Ovary (tissue), 9 donors: ENCODE results near the gene MID1. TPM values are rescaled to one million over a fixed set of nuclear protein-coding genes. Genes with fewer than 3 reads are reported as not detected.

Source experiments
- DNase-seq, 5 donors: peaks; one replicate each; pipeline ENCODE4 v3.0.0-alpha.2; 2019 to 2020
- H3K27ac ChIP-seq, 2 donors: fragments of 200-600 bp; one replicate each; pipeline versions ENCODE4 v1.5.1 to v1.8.0; 2019 to 2022
- H3K27me3 ChIP-seq: fragments of 200-600 bp; one replicate; pipeline ENCODE4 v1.8.0; 2022
- H3K36me3 ChIP-seq: fragments of 200-600 bp; sonication (generic); one replicate; pipeline ENCODE4 v1.5.1; 2019
- H3K4me1 ChIP-seq: one replicate; pipeline ENCODE4 v1.8.1; 2013; ENCODE audit warnings: mild to moderate bottlenecking, moderate library complexity; ENCODE audit not compliant: insufficient read depth
- H3K4me3 ChIP-seq: fragments of 200-600 bp; sonication (generic); one replicate; pipeline ENCODE4 v1.5.1; 2017
- H3K9me3 ChIP-seq, 2 donors: fragments of 200-600 bp in 1 of 2; sonication (generic) in 1 of 2; one replicate each; pipeline versions ENCODE4 v1.5.1 to v1.8.1; 2013 to 2019; ENCODE audit warnings: mild to moderate bottlenecking in 1 of 2, moderate library complexity in 1 of 2
- EP300 ChIP-seq: sonication (generic); formaldehyde crosslinking; IDR thresholded peaks from one replicate; pipeline ENCODE4 v1.6.1; 2017; ENCODE audit warnings: antibody characterized with exemption
- POLR2A ChIP-seq: fragments of 450-650 bp; IDR thresholded peaks from one replicate; pipeline ENCODE4 v1.6.1; 2017; ENCODE audit warnings: antibody characterized with exemption, mild to moderate bottlenecking, moderate library complexity
- WGBS, 3 donors: extraction: QIAGEN DNeasy Blood & Tissue Kit in 1 of 3; methylation state at CpG; one replicate each; pipeline versions ENCODE4 v1.1.5 to v1.1.7; 2013 to 2017; 5-methylcytosine and 5-hydroxymethylcytosine counted together
- intact Hi-C, 4 donors: fragments of 100-400 bp; cut with DNase I; formaldehyde crosslinking; loops; one replicate each; pipeline versions ENCODE4 v1.11.0 to v1.15.1; 2022 to 2023
- polyA plus RNA-seq, 2 donors: library from polyadenylated mRNA; stranded (reverse); fragments of 200-250 nt in 1 of 2; fragments of 350-450 nt in 1 of 2; fragmentation: Illumina TruSeq in 1 of 2; extraction: RNeasy Lipid Tissue Mini Kit (QIAGEN cat#74804) in 1 of 2; gene quantifications; one replicate each; pipeline ENCODE4 v1.2.3, GENCODE V29; 2013 to 2014
- total RNA-seq, 7 donors: library from RNA; depleted of rRNA in 2 of 7; stranded (reverse); fragments of >200 nt in 2 of 7; fragmentation: NEBNext Ultra II Directional in 3 of 7; extraction: Animal tissue kit (Norgen Biotek cat#: 25700) in 3 of 7; gene quantifications; one replicate each; pipeline versions ENCODE4 v1.1.0 to v1.2.4, GENCODE V29; 2016 to 2023
- TF ChIP-seq, protein P1 (sequence below), 3 donors: fragments of 450-650 bp in 2 of 3; fragments of 200-600 bp in 1 of 3; IDR thresholded peaks; one replicate each; pipeline versions ENCODE4 v1.5.1 to v1.8.0; 2016 to 2022; ENCODE audit warnings: antibody characterized with exemption in 3 of 3, mild to moderate bottlenecking in 1 of 3
- donor health status: DM: no; HTN: no; CAD: no; lungs with moderate emphysema.
- donor health status: DM: no; HTN: no; CAD: no.
- donor health status: Bipolar disorder and iron deficiency.
- donor health status: DM: yes; HTN: yes; CAD: no.
- donor health status: DM: no; HTN: no; CAD: no.
- donor health status: DM: yes; HTN: yes; CAD: no.

MID1 gene
- total and polyA plus RNA-seq, 9 donors = 4.0 to 25.7 (median 17.0) TPM

- Histone ChIP-seq H3K36me3 (no peaks in the 10 kb centered on the region), H3K9me3 (no peaks in the 10 kb centered on the region), H3K27ac (no peak overlapping the region), H3K4me3 (no peak overlapping the region), H3K27me3 (no peaks in the 10 kb centered on the region), H3K4me1 (no peaks in the 10 kb centered on the region)
- no peak for DNase-seq
- intact Hi-C loops = no loop called here
- TF ChIP-seq, protein P1, sequence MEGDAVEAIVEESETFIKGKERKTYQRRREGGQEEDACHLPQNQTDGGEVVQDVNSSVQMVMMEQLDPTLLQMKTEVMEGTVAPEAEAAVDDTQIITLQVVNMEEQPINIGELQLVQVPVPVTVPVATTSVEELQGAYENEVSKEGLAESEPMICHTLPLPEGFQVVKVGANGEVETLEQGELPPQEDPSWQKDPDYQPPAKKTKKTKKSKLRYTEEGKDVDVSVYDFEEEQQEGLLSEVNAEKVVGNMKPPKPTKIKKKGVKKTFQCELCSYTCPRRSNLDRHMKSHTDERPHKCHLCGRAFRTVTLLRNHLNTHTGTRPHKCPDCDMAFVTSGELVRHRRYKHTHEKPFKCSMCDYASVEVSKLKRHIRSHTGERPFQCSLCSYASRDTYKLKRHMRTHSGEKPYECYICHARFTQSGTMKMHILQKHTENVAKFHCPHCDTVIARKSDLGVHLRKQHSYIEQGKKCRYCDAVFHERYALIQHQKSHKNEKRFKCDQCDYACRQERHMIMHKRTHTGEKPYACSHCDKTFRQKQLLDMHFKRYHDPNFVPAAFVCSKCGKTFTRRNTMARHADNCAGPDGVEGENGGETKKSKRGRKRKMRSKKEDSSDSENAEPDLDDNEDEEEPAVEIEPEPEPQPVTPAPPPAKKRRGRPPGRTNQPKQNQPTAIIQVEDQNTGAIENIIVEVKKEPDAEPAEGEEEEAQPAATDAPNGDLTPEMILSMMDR (IDR thresholded peaks at IDR 0.05) = no peak
- WGBS, 3 donors = 85 to 90% (median 87%) methylated on average over 1 of the region's 1 CpG
These were observed 86.6 kb downstream of the MID1 start for GRCh38 chrX:10533696-10534365.

GRCh38 chrX:10531927-10532326 lies 88.5 kb downstream of the MID1 start:
- Histone ChIP-seq H3K27me3 (no peaks in the 10 kb centered on the region), H3K9me3 (no peaks in the 10 kb centered on the region), H3K36me3 (no peaks in the 10 kb centered on the region), H3K4me1 (no peaks in the 10 kb centered on the region), H3K27ac (no peak overlapping the region), H3K4me3 (no peak overlapping the region)
- TF ChIP-seq, protein P1 (IDR thresholded peaks at IDR 0.05) = no peak
- no peak for TF ChIP-seq POLR2A
- no peak for TF ChIP-seq EP300
- 47 to 69% (median 64%) methylated on average over 1 of the region's 1 CpG for WGBS, 3 donors
- intact Hi-C loops = no loop called here
- no peak for DNase-seq

DNA sequence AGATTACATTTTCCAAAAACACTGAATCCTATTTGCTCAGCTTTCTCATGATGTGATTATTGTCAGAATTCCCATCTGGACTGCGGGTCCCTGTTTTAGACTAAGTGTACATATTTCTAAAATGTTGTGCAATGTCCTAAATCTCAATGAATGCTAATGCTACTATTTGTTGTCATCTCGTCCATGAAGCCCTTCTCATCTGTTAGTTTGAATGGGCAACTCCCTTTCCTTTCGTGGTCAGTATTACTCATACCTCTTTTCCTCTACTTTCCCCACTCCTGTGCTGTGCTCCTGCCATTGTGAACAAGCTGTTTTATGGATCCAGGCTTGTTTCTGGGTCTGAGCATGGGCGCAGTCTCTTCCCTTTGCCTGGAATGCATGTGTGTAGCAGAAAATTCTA lies 91.0 kb downstream of the MID1 start:
- Histone ChIP-seq H3K27me3 (no peaks in the 10 kb centered on the region), H3K4me1 (no peaks in the 10 kb centered on the region), H3K9me3 (no peaks in the 10 kb centered on the region), H3K36me3 (no peaks in the 10 kb centered on the region), H3K4me3 (no peak overlapping the region), H3K27ac (no peak overlapping the region)
- 55 to 58% (median 55%) methylated on average over 4 of the region's 4 CpGs for WGBS, 3 donors
- DNase-seq = no peak
- intact Hi-C loops = no loop called here
- TF ChIP-seq POLR2A (no peak), EP300 (no peak)
- TF ChIP-seq, protein P1 (IDR thresholded peaks at IDR 0.05) = no peak

DNA sequence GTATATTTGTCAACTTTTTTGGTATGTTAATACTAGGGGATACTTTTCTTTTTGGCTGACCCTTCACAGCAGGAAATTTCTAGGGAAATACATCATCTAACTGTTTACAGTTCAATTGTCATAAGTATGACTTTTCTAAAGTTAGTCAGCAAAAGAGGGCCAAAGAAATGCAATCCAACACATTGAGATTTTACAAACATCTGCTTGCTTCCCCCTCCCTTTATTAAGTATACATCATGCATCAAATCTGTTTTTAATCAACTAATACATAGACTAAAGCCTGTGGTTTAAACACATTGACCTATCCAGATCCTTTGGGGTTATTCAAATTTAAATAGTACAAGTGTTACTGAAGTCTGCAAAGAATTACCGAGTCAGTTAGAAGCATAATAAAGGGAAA lies 93.9 kb downstream of the MID1 start:
- no peaks in the 10 kb centered on the region for H3K9me3 ChIP-seq
- TF ChIP-seq, protein P1 (IDR thresholded peaks at IDR 0.05) = no peak
- TF ChIP-seq EP300 (no peak), POLR2A (no peak)

More for the DNA sequence above, 93.9 kb downstream of the MID1 start:
- intact Hi-C loops = no loop called here
- Histone ChIP-seq H3K27me3 (no peaks in the 10 kb centered on the region), H3K27ac (no peak overlapping the region), H3K4me3 (no peak overlapping the region), H3K4me1 (no peaks in the 10 kb centered on the region), H3K36me3 (no peaks in the 10 kb centered on the region)
- 62 to 67% (median 64%) methylated on average over 1 of the region's 1 CpG for WGBS, 3 donors
- DNase-seq = no peak
